ENCODE data around the gene ZNF101.

ZNF101 gene

GRCh38 chr19:19655641-19656343 is 12.8 kb upstream of the ZNF101 start:
- H3K9ac ChIP-seq (ENCODE audit: low read length), result no peak overlapping the region
- no peaks in the 10 kb centered on the region for H3K27me3 ChIP-seq (ENCODE audit: insufficient read depth, low read length)
- no peak overlapping the region for H3K27ac ChIP-seq (ENCODE audit: low read depth, low read length)
- no peaks in the 10 kb centered on the region for H3K4me1 ChIP-seq (ENCODE audit: control insufficient read depth in 1 of 2, insufficient read depth in 2 of 2, low read length in 2 of 2)
- no peak overlapping the region for H2BK120ac ChIP-seq (ENCODE audit: insufficient read depth, low read length, poor library complexity)
- H2AK5ac ChIP-seq (ENCODE audit: low read length), result no peak overlapping the region
- no peak overlapping the region for H2AFZ ChIP-seq (ENCODE audit: insufficient read depth, low read length, poor library complexity)
- H3K36me3 ChIP-seq (ENCODE audit: control insufficient read depth in 1 of 2, insufficient read depth in 2 of 2, low read length in 2 of 2), result peaks cover 87 to 88% of the 10 kb centered on the region in 2 experiments
- no peaks in the 10 kb centered on the region for H3K79me1 ChIP-seq (ENCODE audit: low read length)
- H3K79me2 ChIP-seq (ENCODE audit: control insufficient read depth, insufficient read depth, low read length, poor library complexity), result no peaks in the 10 kb centered on the region
- no peak overlapping the region for H3K18ac ChIP-seq (ENCODE audit: low read length)
- peaks cover 2% of the 10 kb centered on the region for H3K9me3 ChIP-seq (ENCODE audit: insufficient read depth, low read depth, low read length)
- no peak overlapping the region for H3K4me3 ChIP-seq (ENCODE audit: low read depth, low read length)
- H3K14ac ChIP-seq (ENCODE audit: low read length), result no peak overlapping the region
- H4K12ac ChIP-seq (ENCODE audit: low read depth, low read length), result no peak overlapping the region
- H4K8ac ChIP-seq (ENCODE audit: low read depth, low read length), result no peak overlapping the region
- H2BK5ac ChIP-seq (ENCODE audit: low read depth, low read length, poor library complexity), result no peak overlapping the region
- no peak overlapping the region for H3K4ac ChIP-seq (ENCODE audit: low read depth, low read length)
- H3K23ac ChIP-seq (ENCODE audit: low read length), result no peak overlapping the region
- WGBS (ENCODE audit: extremely low coverage, insufficient coverage, insufficient read length), result no CpG with 5 or more reads among the region's 27 CpGs
- no peak overlapping the region for H4K91ac ChIP-seq (ENCODE audit: low read depth, low read length)
- no peak for DNase-seq
- no peak overlapping the region for H2BK12ac ChIP-seq (ENCODE audit: low read length)
- H3K4me2 ChIP-seq (ENCODE audit: low read length), result no peak overlapping the region

- no CpG with 5 or more reads among the region's 33 CpGs for WGBS (ENCODE audit: extremely low coverage, insufficient coverage, insufficient read length)
- Histone ChIP-seq H3K14ac (ENCODE audit: low read length) (no peak overlapping the region), H3K4me3 (ENCODE audit: low read depth, low read length) (no peak overlapping the region), H3K27ac (ENCODE audit: low read depth, low read length) (no peak overlapping the region), H3K9me3 (ENCODE audit: insufficient read depth, low read depth, low read length) (peaks cover 2% of the 10 kb centered on the region), H3K79me2 (ENCODE audit: control insufficient read depth, insufficient read depth, low read length, poor library complexity) (peaks cover 4% of the 10 kb centered on the region), H3K27me3 (ENCODE audit: insufficient read depth, low read length) (no peaks in the 10 kb centered on the region), H3K4ac (ENCODE audit: low read depth, low read length) (no peak overlapping the region), H2BK120ac (ENCODE audit: insufficient read depth, low read length, poor library complexity) (no peak overlapping the region), H3K79me1 (ENCODE audit: low read length) (no peaks in the 10 kb centered on the region), H3K18ac (ENCODE audit: low read length) (no peak overlapping the region), H2AK5ac (ENCODE audit: low read length) (no peak overlapping the region), H3K9ac (ENCODE audit: low read length) (no peak overlapping the region), H2BK5ac (ENCODE audit: low read depth, low read length, poor library complexity) (no peak overlapping the region), H2BK12ac (ENCODE audit: low read length) (no peak overlapping the region), H4K8ac (ENCODE audit: low read depth, low read length) (no peak overlapping the region), H4K91ac (ENCODE audit: low read depth, low read length) (no peak overlapping the region), H2AFZ (ENCODE audit: insufficient read depth, low read length, poor library complexity) (no peak overlapping the region), H3K36me3 (ENCODE audit: control insufficient read depth in 1 of 2, insufficient read depth in 2 of 2, low read length in 2 of 2) (peaks cover 78 to 79% of the 10 kb centered on the region in 2 experiments), H3K4me1 (ENCODE audit: control insufficient read depth in 1 of 2, insufficient read depth in 2 of 2, low read length in 2 of 2) (peaks cover 0 to 3% of the 10 kb centered on the region in 2 experiments), H3K23ac (ENCODE audit: low read length) (no peak overlapping the region), H4K12ac (ENCODE audit: low read depth, low read length) (no peak overlapping the region), H3K4me2 (ENCODE audit: low read length) (no peak overlapping the region)
- DNase-seq, result no peak
These were observed 11.9 kb upstream of the ZNF101 start for GRCh38 chr19:19656451-19657396.

- H4K12ac ChIP-seq (ENCODE audit: low read depth, low read length), result no peak overlapping the region
- H2BK12ac ChIP-seq (ENCODE audit: low read length), result no peak overlapping the region
- H3K36me3 ChIP-seq (ENCODE audit: control insufficient read depth in 1 of 2, insufficient read depth in 2 of 2, low read length in 2 of 2), result peaks cover 71 to 72% of the 10 kb centered on the region in 2 experiments
- DNase-seq, result no peak
- no peak overlapping the region for H3K4me2 ChIP-seq (ENCODE audit: low read length)
- H3K9ac ChIP-seq (ENCODE audit: low read length), result no peak overlapping the region
- no peak overlapping the region for H3K27ac ChIP-seq (ENCODE audit: low read depth, low read length)
- no peak overlapping the region for H2BK120ac ChIP-seq (ENCODE audit: insufficient read depth, low read length, poor library complexity)
- H4K91ac ChIP-seq (ENCODE audit: low read depth, low read length), result no peak overlapping the region
- peaks cover 2% of the 10 kb centered on the region for H3K9me3 ChIP-seq (ENCODE audit: insufficient read depth, low read depth, low read length)
- no peaks in the 10 kb centered on the region for H3K79me1 ChIP-seq (ENCODE audit: low read length)
- H3K4me3 ChIP-seq (ENCODE audit: low read depth, low read length), result no peak overlapping the region
- no peak overlapping the region for H2AFZ ChIP-seq (ENCODE audit: insufficient read depth, low read length, poor library complexity)
- H2AK5ac ChIP-seq (ENCODE audit: low read length), result no peak overlapping the region
- H3K79me2 ChIP-seq (ENCODE audit: control insufficient read depth, insufficient read depth, low read length, poor library complexity), result peaks cover 4% of the 10 kb centered on the region
- H2BK5ac ChIP-seq (ENCODE audit: low read depth, low read length, poor library complexity), result no peak overlapping the region
- WGBS (ENCODE audit: extremely low coverage, insufficient coverage, insufficient read length), result no CpG with 5 or more reads among the region's 10 CpGs
- peaks cover 5 to 7% of the 10 kb centered on the region in 2 experiments for H3K4me1 ChIP-seq (ENCODE audit: control insufficient read depth in 1 of 2, insufficient read depth in 2 of 2, low read length in 2 of 2)
- H3K4ac ChIP-seq (ENCODE audit: low read depth, low read length), result no peak overlapping the region
- H4K8ac ChIP-seq (ENCODE audit: low read depth, low read length), result no peak overlapping the region
- H3K23ac ChIP-seq (ENCODE audit: low read length), result no peak overlapping the region
- no peaks in the 10 kb centered on the region for H3K27me3 ChIP-seq (ENCODE audit: insufficient read depth, low read length)
- no peak overlapping the region for H3K18ac ChIP-seq (ENCODE audit: low read length)
- no peak overlapping the region for H3K14ac ChIP-seq (ENCODE audit: low read length)
These were observed 11.2 kb upstream of the ZNF101 start for GRCh38 chr19:19657397-19657783.

DNA sequence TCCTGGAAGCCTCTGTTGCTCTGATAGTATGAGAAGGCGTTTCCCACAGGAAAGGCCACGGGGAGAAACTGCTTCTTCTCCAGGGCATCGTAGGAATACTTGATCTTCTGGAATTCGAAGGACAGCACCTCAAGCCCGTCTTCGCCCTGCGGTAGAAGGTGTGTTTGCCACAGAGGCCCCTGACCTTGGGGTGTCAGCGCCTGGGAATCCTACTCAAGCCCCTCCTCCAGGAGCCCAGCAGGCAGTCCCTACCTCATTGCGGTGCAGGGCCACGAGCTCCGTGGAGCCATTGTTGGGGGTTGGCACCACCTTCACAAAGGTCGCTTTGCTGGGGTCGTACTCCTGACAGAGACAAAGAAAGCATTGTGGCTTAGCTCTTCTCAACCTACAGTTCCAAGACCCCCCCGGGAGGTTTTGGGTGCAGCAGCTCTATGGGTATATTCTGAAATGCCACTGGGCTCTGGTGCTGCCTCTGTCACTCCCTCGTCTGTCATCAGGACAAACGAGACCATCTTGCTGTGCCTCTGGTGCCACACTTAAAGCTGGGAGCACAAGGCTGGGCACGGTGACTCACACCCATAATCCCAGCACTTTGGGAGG is 8.9 kb upstream of the ZNF101 start:
- Histone ChIP-seq H3K4me2 (ENCODE audit: low read length) (no peak overlapping the region), H4K12ac (ENCODE audit: low read depth, low read length) (no peak overlapping the region), H3K9me3 (ENCODE audit: insufficient read depth, low read depth, low read length) (peaks cover 2% of the 10 kb centered on the region), H3K36me3 (ENCODE audit: control insufficient read depth in 1 of 2, insufficient read depth in 2 of 2, low read length in 2 of 2) (peaks cover 49% of the 10 kb centered on the region in 2 experiments), H3K27me3 (ENCODE audit: insufficient read depth, low read length) (no peaks in the 10 kb centered on the region), H3K79me1 (ENCODE audit: low read length) (peaks cover 7% of the 10 kb centered on the region), H3K14ac (ENCODE audit: low read length) (no peak overlapping the region), H2BK5ac (ENCODE audit: low read depth, low read length, poor library complexity) (no peak overlapping the region), H3K4me3 (ENCODE audit: low read depth, low read length) (no peak overlapping the region), H2BK12ac (ENCODE audit: low read length) (no peak overlapping the region), H3K27ac (ENCODE audit: low read depth, low read length) (no peak overlapping the region), H3K4me1 (ENCODE audit: control insufficient read depth in 1 of 2, insufficient read depth in 2 of 2, low read length in 2 of 2) (peaks cover 9 to 14% of the 10 kb centered on the region in 2 experiments), H3K23ac (ENCODE audit: low read length) (no peak overlapping the region), H2AFZ (ENCODE audit: insufficient read depth, low read length, poor library complexity) (no peak overlapping the region), H3K9ac (ENCODE audit: low read length) (no peak overlapping the region), H4K91ac (ENCODE audit: low read depth, low read length) (no peak overlapping the region), H3K4ac (ENCODE audit: low read depth, low read length) (no peak overlapping the region), H4K8ac (ENCODE audit: low read depth, low read length) (no peak overlapping the region), H2BK120ac (ENCODE audit: insufficient read depth, low read length, poor library complexity) (no peak overlapping the region), H3K79me2 (ENCODE audit: control insufficient read depth, insufficient read depth, low read length, poor library complexity) (peaks cover 10% of the 10 kb centered on the region), H3K18ac (ENCODE audit: low read length) (no peak overlapping the region), H2AK5ac (ENCODE audit: low read length) (no peak overlapping the region)
- no CpG with 5 or more reads among the region's 17 CpGs for WGBS (ENCODE audit: extremely low coverage, insufficient coverage, insufficient read length)
- DNase-seq, result no peak
